HCT116 (cell line): Measurements from ENCODE around the gene DENND4B. TPM values are rescaled to one million over a fixed set of nuclear protein-coding genes. Genes with fewer than 3 reads are reported as not detected.

Experiments
- ATAC-seq: fragments of 200-7000 bp; cut with Tn5 transposase; 2 replicates; pipeline ENCODE4 v1.9.1; 2020; ENCODE audit warnings: mild to moderate bottlenecking, moderate library complexity
- BruUV-seq: library from RNA; stranded (reverse); fragments of 400-500 nt; replicated peaks from 2 replicates; lab custom pipeline; 2021; lab: Mats Ljungman, UMichigan
- CTCF ChIA-PET: fragments of 300-600 bp; sonication (Branson Sonifier 250); formaldehyde crosslinking; loops from one replicate; lab custom pipeline; 2021; ENCODE audit warnings: antibody characterized with exemption; lab: Charles Lee
- POLR2A ChIA-PET: fragments of 300-600, 350-600 bp; sonication (Branson Sonifier 250); formaldehyde crosslinking; loops from one replicate; lab custom pipeline; 2021; ENCODE audit warnings: antibody characterized with exemption; lab: Charles Lee
- RAD21 ChIA-PET, 2 experiments: fragments of 300-600 bp; sonication (Branson Sonifier 250); formaldehyde crosslinking; loops; one replicate each; lab custom pipeline; 2023; ENCODE audit warnings: low total read pairs in 2 of 2; ENCODE audit not compliant: uncharacterized antibody in 2 of 2, unreplicated experiment in 2 of 2, low non-redundant PET in 1 of 2; lab: Charles Lee
- DNase-seq: peaks from one replicate; pipeline ENCODE4 v3.0.0-alpha.2; 2010; ENCODE audit warnings: low read depth, low spot score
- H2AFZ ChIP-seq: fragments of 200-600 bp; shearing (Covaris generic), sonication (generic); 2 replicates; pipeline ENCODE4 v1.6.1; 2017; ENCODE audit warnings: low read depth, mixed run types, mixed read lengths, antibody characterized with exemption, low read length; ENCODE audit not compliant: poor library complexity, severe bottlenecking
- H3K27ac ChIP-seq: 2 replicates; pipeline ENCODE4 v1.5.1; 2012; ENCODE audit warnings: low read depth, low read length
- H3K27me3 ChIP-seq: fragments of 200-600 bp; sonication (generic); 2 replicates; pipeline ENCODE4 v1.6.1; 2016; ENCODE audit warnings: mixed run types, low read length, mixed read lengths; ENCODE audit not compliant: insufficient read depth
- H3K36me3 ChIP-seq, 2 experiments: fragments of 200-500 bp in 1 of 2; fragments of 200-600 bp in 1 of 2; sonication (Bioruptor generic) in 1 of 2; sonication (generic) in 1 of 2; 2 replicates each; pipeline versions ENCODE4 v1.5.1 to v1.6.1; 2014 to 2016; ENCODE audit warnings: low read length in 2 of 2, inconsistent platforms in 1 of 2, mixed read lengths in 1 of 2, mixed run types in 1 of 2; ENCODE audit not compliant: insufficient read depth in 2 of 2, control insufficient read depth in 1 of 2
- H3K4me1 ChIP-seq, 2 experiments: fragments of 200-600 bp in 1 of 2; sonication (generic) in 1 of 2; 2 replicates each; pipeline versions ENCODE4 v1.5.1 to v1.6.1; 2012 to 2017; ENCODE audit warnings: low read length in 2 of 2, inconsistent platforms in 1 of 2, mild to moderate bottlenecking in 1 of 2, mixed read lengths in 1 of 2, mixed run types in 1 of 2, moderate library complexity in 1 of 2; ENCODE audit not compliant: insufficient read depth in 2 of 2, control insufficient read depth in 1 of 2
- H3K4me2 ChIP-seq: fragments of 200-600 bp; sonication (generic); 2 replicates; pipeline ENCODE4 v1.6.1; 2017; ENCODE audit warnings: mixed run types, low read length, mixed read lengths
- H3K4me3 ChIP-seq, 2 experiments: fragments of 200-600 bp in 1 of 2; sonication (generic) in 1 of 2; replicated peaks in 1 of 2; 2 replicates each; pipeline ENCODE4 v1.5.1; 2011 to 2016; ENCODE audit warnings: low read length in 2 of 2, control low read depth in 1 of 2, low read depth in 1 of 2, mild to moderate bottlenecking in 1 of 2, mixed read lengths in 1 of 2, mixed run types in 1 of 2
- H3K79me2 ChIP-seq: fragments of 200-600 bp; sonication (generic); 2 replicates; pipeline ENCODE4 v1.6.1; 2017; ENCODE audit warnings: mild to moderate bottlenecking, mixed run types, low read length, moderate library complexity, mixed read lengths; ENCODE audit not compliant: insufficient read depth
- H3K9ac ChIP-seq: fragments of 200-600 bp; sonication (generic); 2 replicates; pipeline ENCODE4 v1.6.1; 2016; ENCODE audit warnings: low read length, mixed read lengths
- H3K9me2 ChIP-seq: fragments of 200-600 bp; sonication (generic), shearing (Covaris generic); 2 replicates; pipeline ENCODE4 v1.6.1; 2017; ENCODE audit warnings: mixed run types, mild to moderate bottlenecking, moderate library complexity; ENCODE audit not compliant: insufficient read depth
- H3K9me3 ChIP-seq, 2 experiments: fragments of 200-500 bp in 1 of 2; fragments of 200-600 bp in 1 of 2; sonication (Bioruptor generic) in 1 of 2; sonication (generic) in 1 of 2; 2 replicates each; pipeline ENCODE4 v1.6.1; 2014 to 2017; ENCODE audit warnings: low read length in 2 of 2, mixed read lengths in 2 of 2, inconsistent platforms in 1 of 2, low read depth in 1 of 2, mild to moderate bottlenecking in 1 of 2, mixed run types in 1 of 2, moderate library complexity in 1 of 2; ENCODE audit not compliant: control insufficient read depth in 1 of 2, insufficient read depth in 1 of 2
- H4K20me1 ChIP-seq: fragments of 200-600 bp; sonication (generic), shearing (Covaris generic); 2 replicates; pipeline ENCODE4 v1.6.1; 2017; ENCODE audit warnings: mixed run types, mild to moderate bottlenecking, moderate library complexity; ENCODE audit not compliant: insufficient read depth
- ATF3 ChIP-seq: IDR thresholded peaks from 2 replicates; pipeline ENCODE4 v1.6.1; 2012
- CBX3 ChIP-seq: IDR thresholded peaks from 2 replicates; pipeline ENCODE4 v1.6.1; 2012; ENCODE audit warnings: low read depth
- EGR1 ChIP-seq: IDR thresholded peaks from 2 replicates; pipeline ENCODE4 v1.6.1; 2012; ENCODE audit warnings: low read depth
- ELF1 ChIP-seq: IDR thresholded peaks from 2 replicates; pipeline ENCODE4 v1.6.1; 2012; ENCODE audit warnings: low read depth, borderline replicate concordance
- EZH2phosphoT487 ChIP-seq: fragments of 200-600 bp; IDR thresholded peaks from 2 replicates; pipeline ENCODE4 v1.6.1; 2018; ENCODE audit warnings: antibody characterized with exemption, borderline replicate concordance
- FOSL1 ChIP-seq: IDR thresholded peaks from 2 replicates; pipeline ENCODE4 v1.6.1; 2012; ENCODE audit warnings: low read depth
- MAX ChIP-seq: IDR thresholded peaks from 2 replicates; pipeline ENCODE4 v1.6.1; 2012
- POLR2AphosphoS5 ChIP-seq: IDR thresholded peaks from 2 replicates; pipeline ENCODE4 v1.6.1; 2011; ENCODE audit warnings: mild to moderate bottlenecking, low read depth, low read length, moderate library complexity
- RAD21 ChIP-seq: IDR thresholded peaks from 2 replicates; pipeline ENCODE4 v1.6.1; 2012; ENCODE audit warnings: low read depth, mild to moderate bottlenecking
- SP1 ChIP-seq: IDR thresholded peaks from 2 replicates; pipeline ENCODE4 v1.6.1; 2012; ENCODE audit warnings: low read depth
- TCF7L2 ChIP-seq: IDR thresholded peaks from 2 replicates; pipeline ENCODE4 v1.7.0; 2011; ENCODE audit warnings: borderline replicate concordance, inconsistent platforms; ENCODE audit not compliant: insufficient read depth, insufficient read length; ENCODE audit errors: extremely low read depth
- ZNF274 ChIP-seq: fragments of 200-500 bp; sonication (Bioruptor generic); IDR thresholded peaks from 2 replicates; pipeline ENCODE4 v1.6.1; 2014; ENCODE audit warnings: mild to moderate bottlenecking, low read depth, low read length, inconsistent platforms
- intact Hi-C: fragments of 100-400 bp; cut with micrococcal nuclease; formaldehyde crosslinking; loops from 2 replicates; pipeline ENCODE4 v1.10.0; 2022
- total RNA-seq: library from RNA; stranded (reverse); gene quantifications from one replicate; pipeline ENCODE4 v1.2.1, GENCODE V29; 2021; ENCODE audit not compliant: unreplicated experiment
- TF ChIP-seq, protein P1 (sequence below), 3 experiments: fragments of 200-600 bp in 1 of 3; sonication (generic) in 1 of 3; IDR thresholded peaks in 2 of 3; conservative IDR thresholded peaks in 1 of 3; 2 replicates each; pipeline ENCODE4 v1.5.1; 2012 to 2017; ENCODE audit warnings: low read depth in 2 of 3, low read length in 2 of 3, antibody characterized with exemption in 1 of 3, borderline replicate concordance in 1 of 3, control low read depth in 1 of 3, mild to moderate bottlenecking in 1 of 3, mixed read lengths in 1 of 3, mixed run types in 1 of 3, moderate library complexity in 1 of 3; ENCODE audit not compliant: insufficient read depth in 1 of 3

The DENND4B gene
- total RNA-seq, 1 experiment from 2014 or later, result 70.8 TPM

GRCh38 chr1:153936011-153936802 is 10.3 kb downstream of the DENND4B start:
- no peaks in the 10 kb centered on the region for H3K9me2 ChIP-seq
- peaks cover 14 to 28% of the 10 kb centered on the region in 2 experiments; a peak in 3 of 4 replicates for H3K36me3 ChIP-seq
- no peak overlapping the region for H2AFZ ChIP-seq
- no TSS peak for BruUV-seq
- DNase-seq, result no peak
- CTCF ChIA-PET, result no interaction called here
- POLR2A ChIA-PET, result no interaction called here
- no peaks in the 10 kb centered on the region for H4K20me1 ChIP-seq
- RAD21 ChIA-PET, result no interaction called here
- intact Hi-C loops, result no loop called here
- no peaks in the 10 kb centered on the region for H3K9me3 ChIP-seq
- H3K9ac ChIP-seq, result no peak overlapping the region
- no peak for ATAC-seq
- no peak overlapping the region for H3K4me2 ChIP-seq
- no peaks in the 10 kb centered on the region for H3K27me3 ChIP-seq
- H3K4me1 ChIP-seq, result no peaks in the 10 kb centered on the region
- no peaks in the 10 kb centered on the region for H3K79me2 ChIP-seq
- no peak for TF ChIP-seq FOSL1
- TF ChIP-seq ELF1, result no peak
- no peak for TF ChIP-seq POLR2AphosphoS5
- no peak for TF ChIP-seq ATF3
- no peak for TF ChIP-seq EZH2phosphoT487
- TF ChIP-seq ZNF274, result no peak
- TF ChIP-seq SP1, result no peak
- TF ChIP-seq RAD21, result no peak
- no peak for TF ChIP-seq CBX3
- no peak for TF ChIP-seq MAX
- no peak for TF ChIP-seq EGR1
- TF ChIP-seq TCF7L2, result no peak
- TF ChIP-seq, protein P1, sequence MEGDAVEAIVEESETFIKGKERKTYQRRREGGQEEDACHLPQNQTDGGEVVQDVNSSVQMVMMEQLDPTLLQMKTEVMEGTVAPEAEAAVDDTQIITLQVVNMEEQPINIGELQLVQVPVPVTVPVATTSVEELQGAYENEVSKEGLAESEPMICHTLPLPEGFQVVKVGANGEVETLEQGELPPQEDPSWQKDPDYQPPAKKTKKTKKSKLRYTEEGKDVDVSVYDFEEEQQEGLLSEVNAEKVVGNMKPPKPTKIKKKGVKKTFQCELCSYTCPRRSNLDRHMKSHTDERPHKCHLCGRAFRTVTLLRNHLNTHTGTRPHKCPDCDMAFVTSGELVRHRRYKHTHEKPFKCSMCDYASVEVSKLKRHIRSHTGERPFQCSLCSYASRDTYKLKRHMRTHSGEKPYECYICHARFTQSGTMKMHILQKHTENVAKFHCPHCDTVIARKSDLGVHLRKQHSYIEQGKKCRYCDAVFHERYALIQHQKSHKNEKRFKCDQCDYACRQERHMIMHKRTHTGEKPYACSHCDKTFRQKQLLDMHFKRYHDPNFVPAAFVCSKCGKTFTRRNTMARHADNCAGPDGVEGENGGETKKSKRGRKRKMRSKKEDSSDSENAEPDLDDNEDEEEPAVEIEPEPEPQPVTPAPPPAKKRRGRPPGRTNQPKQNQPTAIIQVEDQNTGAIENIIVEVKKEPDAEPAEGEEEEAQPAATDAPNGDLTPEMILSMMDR (IDR thresholded peaks at IDR 0.05 in 2 of 3, conservative IDR thresholded peaks at IDR 0.05 in 1 of 3; ENCODE audit: borderline replicate concordance in 1 of 3, insufficient read depth in 1 of 3, low read depth in 2 of 3, low read length in 2 of 3), result no peak
- no peak overlapping the region for H3K27ac ChIP-seq
- H3K4me3 ChIP-seq, result no peak overlapping the region
